Measurements from ENCODE around the gene PATE3. TPM values are rescaled to one million over a fixed set of nuclear protein-coding genes. Genes with fewer than 3 reads are reported as not detected.

The PATE3 gene
- total and polyA plus RNA-seq, 2 of the 13 experiments (the other 11 are each of a cell fraction or from before 2014, with no cell fraction given) = not detected

GRCh38 chr11:125766251-125766650 is 21.7 kb upstream of the PATE3 start:
- 0% methylated on average over 1 of the region's 1 CpG for WGBS (ENCODE audit: low lambda C conversion rate)
- ChIA-PET POLR2A (no interaction called here), CTCF (ENCODE audit: low intra/inter-chr PET ratio, low total read pairs) (no interaction called here)
- no peaks in the 10 kb centered on the region for H3K9me3 ChIP-seq (ENCODE audit: low read length)
- H3K27me3 ChIP-seq (ENCODE audit: control insufficient read depth in 1 of 2, insufficient read depth in 2 of 2, low read length in 2 of 2) = peaks cover 0 to 41% of the 10 kb centered on the region in 2 experiments; a peak in 3 of 5 replicates
- no peaks in the 10 kb centered on the region for H3K36me3 ChIP-seq (replicated peaks in 1 of 2; ENCODE audit: control insufficient read depth in 1 of 2, insufficient read depth in 2 of 2, low read length in 2 of 2)
- in situ Hi-C loops (cut with HindIII; ENCODE audit: extremely low pct_ligation_motif_present, low pct_unique_long_range_greater_than_20kb) = no loop called here
- no peaks in the 10 kb centered on the region for H4K20me1 ChIP-seq (ENCODE audit: insufficient read depth, low read length)
- no peak for DNase-seq (ENCODE audit: low spot score)
- H3K4me2 ChIP-seq (ENCODE audit: low read depth, low read length) = no peak overlapping the region
- no peak for ATAC-seq
- no TSS peak for BruUV-seq (replicated peaks)
- H2AFZ ChIP-seq (ENCODE audit: low read length) = no peak overlapping the region
- no peaks in the 10 kb centered on the region for H3K79me2 ChIP-seq (ENCODE audit: insufficient read depth, low read length)
- FAIRE-seq = no peak
- TF ChIP-seq ZNF33A (CRISPR knock-in tag; IDR thresholded peaks at IDR 0.05; ENCODE audit: borderline replicate concordance) (no peak), CAMTA2 (CRISPR knock-in tag; IDR thresholded peaks at IDR 0.05; ENCODE audit: borderline replicate concordance) (no peak), RFX3 (CRISPR knock-in tag; IDR thresholded peaks at IDR 0.05) (no peak)
- no peak overlapping the region for H3K27ac ChIP-seq (ENCODE audit: extremely low read length, insufficient read depth, low read length)
- no peak overlapping the region for H3K9ac ChIP-seq (ENCODE audit: insufficient read depth, low read depth, low read length)
- no peak overlapping the region for H3K4me3 ChIP-seq (replicated peaks in 1 of 3; ENCODE audit: insufficient read depth in 1 of 3, low read depth in 2 of 3, low read length in 3 of 3)
- H3K4me1 ChIP-seq (ENCODE audit: insufficient read depth, low read length) = no peaks in the 10 kb centered on the region
- intact Hi-C loops (cut with micrococcal nuclease; ENCODE audit: unreplicated experiment) = no loop called here

- DNase-seq (ENCODE audit: low spot score) (no peak), ATAC-seq (no peak), FAIRE-seq (no peak)
- WGBS (ENCODE audit: low lambda C conversion rate) = 8% methylated on average over 10 of the region's 10 CpGs
- H3K4me3 ChIP-seq (replicated peaks in 1 of 3; ENCODE audit: insufficient read depth in 1 of 3, low read depth in 2 of 3, low read length in 3 of 3) = no peak overlapping the region
- no peak overlapping the region for H2AFZ ChIP-seq (ENCODE audit: low read length)
- intact Hi-C loops (cut with micrococcal nuclease; ENCODE audit: unreplicated experiment) = no loop called here
- in situ Hi-C loops (cut with HindIII; ENCODE audit: extremely low pct_ligation_motif_present, low pct_unique_long_range_greater_than_20kb) = no loop called here
- no TSS peak for BruUV-seq (replicated peaks)
- H3K4me1 ChIP-seq (ENCODE audit: insufficient read depth, low read length) = no peaks in the 10 kb centered on the region
- H3K79me2 ChIP-seq (ENCODE audit: insufficient read depth, low read length) = no peaks in the 10 kb centered on the region
- H3K9me3 ChIP-seq (ENCODE audit: low read length) = no peaks in the 10 kb centered on the region
- H3K27me3 ChIP-seq (ENCODE audit: control insufficient read depth in 1 of 2, insufficient read depth in 2 of 2, low read length in 2 of 2) = peaks cover 1 to 48% of the 10 kb centered on the region in 2 experiments; a peak in 4 of 5 replicates
- POLR2A ChIA-PET = no interaction called here
- H3K27ac ChIP-seq (ENCODE audit: extremely low read length, insufficient read depth, low read length) = no peak overlapping the region
- H4K20me1 ChIP-seq (ENCODE audit: insufficient read depth, low read length) = no peaks in the 10 kb centered on the region
- TF ChIP-seq CEBPB (IDR thresholded peaks at IDR 0.05; ENCODE audit: borderline replicate concordance, low read depth, low read length) (peak; percentile 9; the same call in 1 of the 2 replicates), ATF7 (IDR thresholded peaks at IDR 0.05) (0 out of 2 replicates have a peak, but pooled peaks have one; percentile 21), ATF7 (CRISPR knock-in tag; IDR thresholded peaks at IDR 0.05) (no peak), ZNF33B (CRISPR knock-in tag; IDR thresholded peaks at IDR 0.05) (no peak), THAP11 (CRISPR knock-in tag; IDR thresholded peaks at IDR 0.05) (no peak)
- no peak overlapping the region for H3K4me2 ChIP-seq (ENCODE audit: low read depth, low read length)
- H3K36me3 ChIP-seq (replicated peaks in 1 of 2; ENCODE audit: control insufficient read depth in 1 of 2, insufficient read depth in 2 of 2, low read length in 2 of 2) = no peaks in the 10 kb centered on the region
- no peak overlapping the region for H3K9ac ChIP-seq (ENCODE audit: insufficient read depth, low read depth, low read length)
- CTCF ChIA-PET (ENCODE audit: low intra/inter-chr PET ratio, low total read pairs) = no interaction called here
Observed at GRCh38 chr11:125768336-125769046, 19.4 kb upstream of the PATE3 start.
